ENCODE data around the gene RNF144A.

Gene RNF144A

DNA sequence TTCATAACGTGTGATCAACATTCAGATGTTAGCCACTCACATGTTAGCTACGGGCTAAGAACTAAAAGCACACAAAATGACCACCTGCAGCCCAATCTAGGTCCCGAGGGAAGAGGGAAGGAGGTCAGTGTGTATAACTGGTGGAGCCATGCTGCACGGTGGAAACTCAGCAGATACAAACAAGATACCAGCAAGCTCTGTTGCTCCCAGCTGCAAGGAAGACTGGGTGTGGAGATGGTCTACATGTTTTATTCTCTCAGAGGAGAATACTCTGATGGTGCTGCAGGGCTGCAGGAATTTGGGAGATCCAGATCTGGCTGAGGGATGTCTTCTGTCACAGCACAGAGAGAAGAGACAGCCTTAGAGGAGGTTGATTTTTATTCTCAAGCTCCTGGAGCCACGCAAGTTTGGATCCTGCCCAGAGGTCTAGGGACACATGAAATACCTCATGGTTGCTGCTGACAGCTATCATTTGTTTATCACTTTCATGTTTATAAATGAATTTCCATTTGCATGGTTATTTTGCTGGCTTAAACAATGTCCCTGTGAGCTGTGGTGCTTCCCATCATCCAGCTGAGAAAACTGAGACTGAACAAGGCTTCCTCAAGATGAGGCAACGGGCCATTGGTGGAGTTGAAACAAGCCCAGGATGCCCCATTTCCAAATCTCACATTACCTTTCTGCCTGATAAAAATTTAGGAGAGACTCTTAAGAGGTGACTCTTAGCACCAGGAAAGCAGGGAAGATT is 30.9 kb downstream of the RNF144A start:
- no peak overlapping the region for H3K27ac ChIP-seq (ENCODE audit: low read depth, low read length, severe bottlenecking)
- no peaks in the 10 kb centered on the region for H3K4me1 ChIP-seq (ENCODE audit: control insufficient read depth, insufficient read depth, low read length, poor library complexity, severe bottlenecking)
- peaks cover 8% of the 10 kb centered on the region for H3K36me3 ChIP-seq (ENCODE audit: control insufficient read depth, insufficient read depth, low read length)
- 100% methylated on average over 1 to 2 of the region's 6 CpGs for WGBS, 2 experiments (ENCODE audit: insufficient coverage in 2 of 2)
- H3K4me3 ChIP-seq (ENCODE audit: extremely low read depth, insufficient read depth, low read length, poor library complexity, severe bottlenecking) = no peak overlapping the region
- H3K9me3 ChIP-seq (ENCODE audit: control insufficient read depth, low read length) = no peaks in the 10 kb centered on the region

DNA sequence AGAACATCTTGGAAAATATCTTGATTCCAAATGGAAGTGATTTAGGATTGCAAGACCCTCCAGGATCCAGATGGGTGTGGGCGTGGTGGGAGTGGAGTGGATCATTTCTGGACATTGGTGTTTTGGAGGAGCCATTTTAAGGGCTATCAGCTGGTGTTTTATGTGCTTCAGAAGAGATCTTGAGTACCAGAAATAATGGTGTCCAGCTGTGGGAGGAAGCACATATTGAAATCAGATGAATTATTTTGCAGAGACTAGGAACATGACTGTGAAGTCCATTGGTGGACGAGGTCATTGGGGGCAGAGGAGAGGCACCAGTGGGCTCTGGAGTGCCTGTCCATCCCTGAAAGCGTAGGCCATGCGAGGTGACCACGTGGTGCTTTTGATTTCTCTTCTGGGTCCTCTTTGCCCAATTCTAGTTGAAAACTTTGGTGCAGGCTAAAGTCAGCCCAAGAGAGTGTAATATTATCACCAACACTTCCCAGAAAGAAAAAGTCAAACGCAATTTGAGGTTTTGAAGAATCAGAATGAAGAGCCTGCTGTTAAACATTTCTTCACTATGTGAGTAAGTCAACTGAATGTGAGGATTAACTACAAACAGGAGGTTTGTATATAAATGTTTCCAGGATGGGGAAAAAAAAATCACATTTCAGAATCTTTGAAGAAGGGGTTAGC is 31.6 kb downstream of the RNF144A start:
- H3K9me3 ChIP-seq (ENCODE audit: control insufficient read depth, low read length) = no peaks in the 10 kb centered on the region
- no peak overlapping the region for H3K27ac ChIP-seq (ENCODE audit: low read depth, low read length, severe bottlenecking)
- H3K36me3 ChIP-seq (ENCODE audit: control insufficient read depth, insufficient read depth, low read length) = peaks cover 8% of the 10 kb centered on the region
- WGBS, 2 experiments (ENCODE audit: insufficient coverage in 2 of 2) = 87 to 95% methylated on average over 2 to 5 of the region's 6 CpGs
- H3K4me3 ChIP-seq (ENCODE audit: extremely low read depth, insufficient read depth, low read length, poor library complexity, severe bottlenecking) = no peak overlapping the region
- no peaks in the 10 kb centered on the region for H3K4me1 ChIP-seq (ENCODE audit: control insufficient read depth, insufficient read depth, low read length, poor library complexity, severe bottlenecking)

DNA sequence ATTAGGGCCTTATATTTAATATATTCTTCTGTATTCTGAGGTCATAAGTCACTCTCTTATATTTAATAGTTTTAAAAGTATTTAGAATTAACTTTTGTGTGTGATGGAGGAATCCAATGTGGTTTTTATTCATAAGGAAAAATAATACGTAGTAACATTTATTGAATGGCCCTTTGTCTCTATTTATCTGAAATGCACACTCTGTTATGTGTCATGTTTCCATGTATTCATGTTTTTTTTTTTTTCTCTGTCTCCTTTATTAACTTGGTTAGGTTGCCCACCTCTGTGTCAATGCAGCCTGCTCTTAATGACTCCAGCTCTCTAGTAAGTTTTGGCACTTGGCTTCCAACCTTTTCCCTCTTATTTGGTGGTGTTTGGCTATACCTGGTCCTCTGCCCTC is 33.8 kb downstream of the RNF144A start:
- H3K27ac ChIP-seq (ENCODE audit: low read depth, low read length, severe bottlenecking) = no peak overlapping the region
- WGBS, 2 experiments (ENCODE audit: insufficient coverage in 2 of 2) = no CpG with 5 or more reads among the region's 1 CpG
- no peaks in the 10 kb centered on the region for H3K36me3 ChIP-seq (ENCODE audit: control insufficient read depth, insufficient read depth, low read length)
- H3K4me3 ChIP-seq (ENCODE audit: extremely low read depth, insufficient read depth, low read length, poor library complexity, severe bottlenecking) = no peak overlapping the region
- H3K4me1 ChIP-seq (ENCODE audit: control insufficient read depth, insufficient read depth, low read length, poor library complexity, severe bottlenecking) = no peaks in the 10 kb centered on the region
- H3K9me3 ChIP-seq (ENCODE audit: control insufficient read depth, low read length) = no peaks in the 10 kb centered on the region

DNA sequence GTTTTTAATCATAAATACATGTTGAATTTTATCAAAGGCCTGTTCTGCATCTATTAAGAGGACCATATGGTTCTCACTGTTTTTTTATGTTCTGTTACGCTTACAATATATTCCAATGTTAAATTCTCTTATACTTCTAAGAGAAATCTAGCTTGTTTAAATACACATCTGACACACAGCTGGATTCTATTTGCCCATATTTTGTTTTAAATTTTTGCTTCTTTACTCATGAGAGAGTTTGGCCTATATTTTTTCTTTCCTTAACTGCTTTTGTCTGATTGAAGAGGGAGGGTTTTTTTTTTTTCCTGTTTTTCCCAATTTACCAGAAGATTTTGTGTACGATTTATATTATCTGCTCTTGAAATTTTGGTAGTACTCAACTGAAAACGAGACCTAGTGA is 34.9 kb downstream of the RNF144A start:
- H3K4me3 ChIP-seq (ENCODE audit: extremely low read depth, insufficient read depth, low read length, poor library complexity, severe bottlenecking) = no peak overlapping the region
- H3K36me3 ChIP-seq (ENCODE audit: control insufficient read depth, insufficient read depth, low read length) = no peaks in the 10 kb centered on the region
- H3K27ac ChIP-seq (ENCODE audit: low read depth, low read length, severe bottlenecking) = no peak overlapping the region
- H3K4me1 ChIP-seq (ENCODE audit: control insufficient read depth, insufficient read depth, low read length, poor library complexity, severe bottlenecking) = no peaks in the 10 kb centered on the region
- H3K9me3 ChIP-seq (ENCODE audit: control insufficient read depth, low read length) = no peaks in the 10 kb centered on the region
- WGBS, 2 experiments (ENCODE audit: insufficient coverage in 2 of 2) = no CpG with 5 or more reads among the region's 3 CpGs

DNA sequence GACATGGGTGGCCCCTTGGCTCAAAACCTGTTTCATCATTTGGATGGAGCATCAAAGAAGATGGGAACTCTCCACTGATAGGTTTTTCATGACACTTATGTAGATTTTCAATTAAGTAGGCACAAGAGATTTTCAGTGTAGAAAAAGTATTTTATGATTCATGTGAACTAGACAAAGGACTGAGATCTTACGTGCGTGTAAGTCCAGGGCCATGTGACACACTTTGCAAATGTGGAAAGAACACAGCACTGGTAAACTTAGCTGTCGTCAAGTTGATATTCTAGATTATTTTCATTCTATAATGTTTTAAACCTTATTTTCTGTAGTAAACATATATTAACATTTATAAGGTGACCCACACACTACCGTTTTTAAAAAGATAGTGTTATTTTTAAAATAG is 37.4 kb downstream of the RNF144A start:
- H3K4me3 ChIP-seq (ENCODE audit: extremely low read depth, insufficient read depth, low read length, poor library complexity, severe bottlenecking) = no peak overlapping the region
- H3K27ac ChIP-seq (ENCODE audit: low read depth, low read length, severe bottlenecking) = no peak overlapping the region
- H3K4me1 ChIP-seq (ENCODE audit: control insufficient read depth, insufficient read depth, low read length, poor library complexity, severe bottlenecking) = no peaks in the 10 kb centered on the region
- 92% methylated on average over 2 of the region's 4 CpGs; no CpG with 5 or more reads in 1 of the 2 experiments for WGBS, 2 experiments (ENCODE audit: insufficient coverage in 2 of 2)
- no peaks in the 10 kb centered on the region for H3K36me3 ChIP-seq (ENCODE audit: control insufficient read depth, insufficient read depth, low read length)
- H3K9me3 ChIP-seq (ENCODE audit: control insufficient read depth, low read length) = no peaks in the 10 kb centered on the region

DNA sequence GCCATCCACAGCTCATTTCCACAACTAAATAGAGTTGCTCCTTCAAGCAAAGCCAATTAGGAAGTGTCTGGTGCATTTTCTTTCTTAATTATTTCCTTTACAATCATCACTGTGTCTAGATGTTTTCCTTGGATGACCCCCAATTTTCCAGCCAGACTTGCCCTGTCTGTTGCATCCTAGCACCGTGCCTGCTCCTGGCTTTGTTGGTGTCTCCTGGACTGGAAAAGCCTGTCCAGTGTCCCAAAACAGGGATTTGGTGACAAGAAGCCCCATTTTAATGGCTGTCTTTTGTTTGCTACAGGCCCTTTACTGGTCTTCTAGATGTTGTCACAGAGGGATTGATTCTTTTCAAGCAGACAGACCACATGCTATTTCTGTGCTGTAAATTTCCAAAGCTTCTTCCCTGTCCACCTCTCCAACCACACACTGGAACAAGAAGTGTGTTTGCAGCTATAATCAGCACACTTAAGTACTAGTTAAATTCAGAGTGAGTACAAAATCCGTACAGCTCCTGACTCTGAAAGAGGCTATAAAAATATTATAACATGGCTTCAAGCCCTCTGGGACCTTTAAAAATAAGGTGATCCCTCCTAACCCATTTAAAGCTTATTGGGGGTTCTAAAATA is 38.4 kb downstream of the RNF144A start:
- Histone ChIP-seq H3K36me3 (ENCODE audit: control insufficient read depth, insufficient read depth, low read length) (no peaks in the 10 kb centered on the region), H3K9me3 (ENCODE audit: control insufficient read depth, low read length) (no peaks in the 10 kb centered on the region), H3K4me1 (ENCODE audit: control insufficient read depth, insufficient read depth, low read length, poor library complexity, severe bottlenecking) (no peaks in the 10 kb centered on the region), H3K27ac (ENCODE audit: low read depth, low read length, severe bottlenecking) (no peak overlapping the region), H3K4me3 (ENCODE audit: extremely low read depth, insufficient read depth, low read length, poor library complexity, severe bottlenecking) (no peak overlapping the region)
- 88 to 100% methylated on average over 1 of the region's 2 CpGs for WGBS, 2 experiments (ENCODE audit: insufficient coverage in 2 of 2)

DNA sequence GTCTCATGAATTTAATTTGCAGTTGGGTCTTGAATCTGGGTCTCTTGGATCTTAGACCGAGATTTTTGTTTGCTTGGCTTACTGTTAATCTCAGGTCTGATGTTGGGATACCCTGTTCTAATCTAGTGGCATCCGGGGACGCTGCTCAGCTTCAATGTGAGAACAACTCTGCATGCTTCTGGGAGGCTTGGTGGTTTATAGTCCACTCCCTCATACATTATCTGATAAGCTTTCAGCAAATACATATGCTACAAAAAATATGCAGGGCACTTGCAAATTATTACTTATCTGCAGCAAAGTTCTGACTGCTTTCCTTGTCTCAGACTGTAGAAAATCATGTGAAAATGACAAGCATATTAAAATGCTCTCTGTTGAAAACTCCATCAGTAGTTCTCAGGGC is 39.4 kb downstream of the RNF144A start:
- H3K9me3 ChIP-seq (ENCODE audit: control insufficient read depth, low read length) = no peaks in the 10 kb centered on the region
- 100% methylated on average over 1 of the region's 3 CpGs; no CpG with 5 or more reads in 1 of the 2 experiments for WGBS, 2 experiments (ENCODE audit: insufficient coverage in 2 of 2)
- no peaks in the 10 kb centered on the region for H3K4me1 ChIP-seq (ENCODE audit: control insufficient read depth, insufficient read depth, low read length, poor library complexity, severe bottlenecking)
- H3K4me3 ChIP-seq (ENCODE audit: extremely low read depth, insufficient read depth, low read length, poor library complexity, severe bottlenecking) = no peak overlapping the region
- H3K27ac ChIP-seq (ENCODE audit: low read depth, low read length, severe bottlenecking) = no peak overlapping the region
- no peaks in the 10 kb centered on the region for H3K36me3 ChIP-seq (ENCODE audit: control insufficient read depth, insufficient read depth, low read length)

DNA sequence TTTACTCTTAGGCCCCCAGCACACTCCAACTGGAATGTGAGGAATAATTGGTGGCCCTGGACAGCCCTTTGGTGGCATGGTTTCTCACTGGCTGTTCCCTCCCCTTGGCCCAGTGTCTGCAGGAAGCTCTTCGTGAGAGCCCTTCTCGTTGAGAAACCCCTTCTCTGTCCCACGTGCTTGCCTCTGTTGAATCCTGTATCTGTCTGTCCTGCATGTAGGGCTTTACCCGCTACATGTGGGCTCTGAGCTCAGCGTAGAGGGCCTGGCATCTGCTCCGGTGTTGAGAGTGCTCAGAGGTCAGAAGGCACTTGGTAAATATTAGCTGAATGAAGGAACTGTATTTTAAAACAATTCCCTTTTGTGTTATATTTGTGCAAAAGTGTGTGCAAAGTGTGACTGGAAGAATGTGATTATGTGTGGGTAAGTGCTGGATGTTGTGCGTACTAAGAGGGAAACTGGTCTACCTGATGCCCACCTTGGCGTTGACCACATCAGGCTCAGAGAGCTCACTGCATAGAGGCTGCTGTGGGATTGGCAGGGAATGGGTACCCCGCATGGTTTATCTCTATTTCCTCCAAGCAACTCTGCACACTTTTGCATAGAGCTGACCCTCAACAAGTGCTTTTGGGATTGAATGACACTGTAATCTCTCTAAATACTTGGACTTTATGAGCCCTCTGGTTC is 40.0 kb downstream of the RNF144A start:
- no peaks in the 10 kb centered on the region for H3K36me3 ChIP-seq (ENCODE audit: control insufficient read depth, insufficient read depth, low read length)
- H3K4me1 ChIP-seq (ENCODE audit: control insufficient read depth, insufficient read depth, low read length, poor library complexity, severe bottlenecking) = no peaks in the 10 kb centered on the region
- 95 to 97% methylated on average over 7 to 8 of the region's 9 CpGs for WGBS, 2 experiments (ENCODE audit: insufficient coverage in 2 of 2)
- H3K27ac ChIP-seq (ENCODE audit: low read depth, low read length, severe bottlenecking) = no peak overlapping the region
- H3K9me3 ChIP-seq (ENCODE audit: control insufficient read depth, low read length) = no peaks in the 10 kb centered on the region
- H3K4me3 ChIP-seq (ENCODE audit: extremely low read depth, insufficient read depth, low read length, poor library complexity, severe bottlenecking) = no peak overlapping the region

DNA sequence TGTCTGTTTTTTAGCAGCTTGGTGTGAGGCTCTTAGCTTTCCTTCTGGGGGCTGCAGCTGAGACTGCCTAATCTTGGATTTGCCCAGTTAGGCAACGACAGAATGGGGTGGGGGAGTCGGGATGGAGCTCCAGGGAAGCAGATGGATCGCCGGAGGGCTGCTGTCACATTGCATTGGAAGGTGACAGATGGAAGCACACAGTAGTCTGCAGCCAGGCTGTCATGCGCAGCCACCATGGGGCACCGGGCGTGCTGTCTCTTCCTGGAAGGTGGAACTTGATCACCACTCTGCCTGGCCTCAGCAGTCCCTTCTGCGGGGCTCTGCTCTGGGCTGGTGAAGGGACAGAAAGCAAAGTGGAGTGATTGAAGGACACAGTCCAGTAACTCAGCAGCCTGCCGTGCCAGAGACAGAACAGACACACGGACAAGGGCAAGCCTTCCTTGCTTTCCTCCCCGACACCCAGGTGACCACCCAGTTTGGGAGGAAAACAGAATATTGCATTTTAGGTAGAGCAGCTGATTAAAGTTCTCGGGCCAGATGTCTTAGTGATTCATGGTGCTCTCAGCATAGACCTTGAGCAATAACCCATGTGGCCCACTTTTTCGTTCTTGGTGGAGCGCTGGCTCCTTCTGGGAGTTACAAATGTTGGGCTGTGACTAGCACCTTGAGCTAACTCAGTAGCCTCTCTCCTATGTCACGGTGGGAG is 40.9 kb downstream of the RNF144A start:
- Histone ChIP-seq H3K4me1 (ENCODE audit: control insufficient read depth, insufficient read depth, low read length, poor library complexity, severe bottlenecking) (no peaks in the 10 kb centered on the region), H3K36me3 (ENCODE audit: control insufficient read depth, insufficient read depth, low read length) (no peaks in the 10 kb centered on the region), H3K4me3 (ENCODE audit: extremely low read depth, insufficient read depth, low read length, poor library complexity, severe bottlenecking) (no peak overlapping the region), H3K9me3 (ENCODE audit: control insufficient read depth, low read length) (no peaks in the 10 kb centered on the region), H3K27ac (ENCODE audit: low read depth, low read length, severe bottlenecking) (no peak overlapping the region)
- WGBS, 2 experiments (ENCODE audit: insufficient coverage in 2 of 2) = 88 to 93% methylated on average over 13 to 15 of the region's 15 CpGs

DNA sequence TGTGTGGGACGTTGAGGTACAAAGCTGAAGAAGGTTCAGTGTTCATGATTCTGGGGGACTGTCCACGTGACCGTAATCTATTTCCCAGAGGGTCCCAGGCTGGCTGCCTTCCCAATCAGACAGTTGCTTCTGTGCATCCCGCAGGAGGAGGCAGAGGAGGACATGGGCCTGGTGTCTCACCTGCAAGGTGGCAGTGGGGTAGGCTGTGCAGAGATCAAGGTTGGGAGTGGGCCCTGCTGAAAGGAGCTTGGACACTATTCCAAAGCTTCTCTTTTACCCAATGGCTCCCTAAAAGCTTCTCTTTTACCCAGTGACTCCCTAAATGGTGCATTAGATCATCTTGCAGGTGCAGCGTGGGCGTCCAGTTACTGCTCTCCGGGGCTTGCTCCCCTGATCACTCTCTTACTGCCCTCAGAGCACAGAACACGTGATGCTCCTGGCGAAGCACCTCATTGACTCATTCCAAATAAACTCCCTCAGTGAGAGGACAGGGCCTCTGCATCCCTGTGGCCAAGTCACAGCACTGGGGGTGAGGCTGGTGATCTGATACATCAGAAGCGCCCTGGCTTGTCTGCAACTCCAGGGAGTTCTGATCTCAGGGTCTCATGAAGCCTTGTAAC is 41.5 kb downstream of the RNF144A start:
- Histone ChIP-seq H3K27ac (ENCODE audit: low read depth, low read length, severe bottlenecking) (no peak overlapping the region), H3K9me3 (ENCODE audit: control insufficient read depth, low read length) (no peaks in the 10 kb centered on the region), H3K4me3 (ENCODE audit: extremely low read depth, insufficient read depth, low read length, poor library complexity, severe bottlenecking) (no peak overlapping the region), H3K36me3 (ENCODE audit: control insufficient read depth, insufficient read depth, low read length) (no peaks in the 10 kb centered on the region), H3K4me1 (ENCODE audit: control insufficient read depth, insufficient read depth, low read length, poor library complexity, severe bottlenecking) (no peaks in the 10 kb centered on the region)
- 91 to 94% methylated on average over 8 to 9 of the region's 10 CpGs for whole genome bisulfite sequencing, 2 experiments (ENCODE audit: insufficient coverage in 2 of 2)
